HG03135 (cell line): ENCODE data around the gene UGT1A9.
"Not testable (repeated sequence)": the region's sequence is repeated elsewhere in the genome, so short reads cannot be mapped to it uniquely, and the experiment has no call there.

Experiments
- ATAC-seq: cut with Tn5 transposase; IDR thresholded peaks from one replicate; pipeline ENCODE4 v1.9.1; 2021; ENCODE audit warnings: mild to moderate bottlenecking, moderate library complexity; ENCODE audit not compliant: unreplicated experiment

The UGT1A9 gene

DNA sequence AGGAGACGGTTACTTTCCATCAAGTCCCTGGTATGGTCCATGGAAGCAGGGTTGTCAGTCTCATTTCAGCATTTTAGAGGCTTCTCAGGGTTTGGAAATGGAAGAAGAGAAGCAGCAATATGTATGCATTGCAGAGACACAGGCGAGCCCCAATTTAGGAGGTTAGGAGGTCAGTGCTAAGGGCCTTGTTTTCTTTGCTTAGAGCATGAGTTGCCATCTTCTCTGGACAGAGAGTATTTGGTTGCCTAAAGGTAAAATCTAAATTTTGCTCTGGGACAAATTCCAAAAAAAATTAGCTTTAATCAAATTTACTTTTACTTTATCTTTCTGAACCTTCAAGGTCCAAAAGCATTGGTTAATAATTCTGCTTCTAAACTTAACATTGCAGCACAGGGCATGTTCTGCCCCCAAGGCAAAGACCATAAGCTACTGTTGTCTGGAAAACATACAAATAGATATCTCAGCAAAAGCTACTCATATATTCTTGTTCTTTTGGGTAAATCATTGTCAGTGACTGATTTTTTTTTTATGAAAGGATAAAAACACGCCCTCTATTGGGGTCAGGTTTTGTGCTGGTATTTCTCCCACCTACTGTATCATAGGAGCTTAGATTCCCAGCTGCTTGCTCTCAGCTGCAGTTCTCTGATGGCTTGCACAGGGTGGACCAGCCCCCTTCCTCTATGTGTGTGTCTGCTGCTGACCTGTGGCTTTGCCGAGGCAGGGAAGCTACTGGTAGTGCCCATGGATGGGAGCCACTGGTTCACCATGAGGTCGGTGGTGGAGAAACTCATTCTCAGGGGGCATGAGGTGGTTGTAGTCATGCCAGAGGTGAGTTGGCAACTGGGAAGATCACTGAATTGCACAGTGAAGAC, at the start of gene UGT1A9:
UGT1A9 (plus strand) TSS at position 609 of the 872 bp plus-strand sequence; CDS start at position 646, 37 bp downstream.
- no peak for ATAC-seq

DNA sequence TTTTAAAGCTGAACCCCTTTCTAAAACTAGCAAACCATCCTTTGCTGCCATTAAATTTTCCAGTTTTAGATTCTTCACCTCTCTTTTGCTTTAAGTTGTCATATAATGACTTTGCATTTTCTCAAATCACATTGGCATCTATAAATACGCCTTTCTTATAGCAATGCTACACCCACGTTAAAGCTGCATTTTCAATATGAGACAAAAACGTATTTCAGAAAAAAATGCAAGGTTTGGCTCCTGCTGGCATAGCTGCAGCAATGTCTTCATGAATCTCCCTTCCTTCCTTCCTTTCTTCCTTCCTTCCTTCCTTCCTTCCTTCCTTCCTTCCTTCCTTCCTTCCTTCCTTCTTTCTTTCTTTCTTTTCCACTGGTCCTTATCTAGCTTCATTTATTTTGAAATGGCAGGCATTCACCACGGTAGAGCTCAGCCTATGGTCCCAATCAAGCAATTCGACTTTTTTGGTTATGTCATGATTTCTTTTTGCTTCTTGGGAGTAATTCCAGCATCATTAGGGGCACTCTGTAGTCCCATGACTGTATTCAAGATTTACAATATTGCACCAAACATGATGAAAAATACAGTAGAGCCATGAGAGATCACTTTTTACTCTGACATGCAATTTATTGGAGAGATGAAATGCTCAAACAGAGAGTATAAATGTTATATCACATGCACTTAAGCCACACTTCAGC, 44.2 kb upstream of the UGT1A9 start:
- no peak for ATAC-seq

DNA sequence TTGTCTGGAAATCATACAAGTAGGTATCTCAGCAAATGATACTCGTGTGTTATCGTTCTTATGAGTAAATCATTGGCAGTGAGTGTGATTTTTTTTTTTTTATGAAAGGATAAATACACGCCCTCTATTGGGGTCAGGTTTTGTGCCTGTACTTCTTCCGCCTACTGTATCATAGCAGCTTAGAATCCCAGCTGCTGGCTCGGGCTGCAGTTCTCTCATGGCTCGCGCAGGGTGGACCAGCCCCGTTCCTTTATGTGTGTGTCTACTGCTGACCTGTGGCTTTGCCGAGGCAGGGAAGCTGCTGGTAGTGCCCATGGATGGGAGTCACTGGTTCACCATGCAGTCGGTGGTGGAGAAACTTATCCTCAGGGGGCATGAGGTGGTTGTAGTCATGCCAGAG, 35.4 kb upstream of the UGT1A9 start, which contains the start of gene UGT1A10:
UGT1A10 (plus strand) TSS at position 143 of the 400 bp plus-strand sequence; CDS start at position 218, 75 bp downstream.
- ATAC-seq, result not testable (repeated sequence)

DNA sequence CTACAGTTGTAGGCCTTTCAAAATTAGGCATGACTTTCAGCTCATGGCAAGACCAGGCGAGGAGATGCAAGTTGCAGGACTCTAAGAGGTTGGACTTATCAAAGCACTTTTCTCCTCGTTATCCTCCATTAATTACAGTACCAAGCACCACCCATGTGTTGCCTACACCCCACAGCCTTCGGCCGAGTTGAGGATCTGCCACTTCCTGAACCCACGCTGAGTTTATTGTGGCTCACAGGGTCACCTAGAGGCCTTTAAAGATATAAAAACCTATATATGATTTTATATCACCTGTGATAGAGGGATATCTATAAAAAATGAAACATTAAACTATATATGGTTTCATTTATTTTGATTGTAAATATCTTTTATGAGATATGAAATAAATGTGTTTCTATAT, 32.9 kb upstream of the UGT1A9 start:
- ATAC-seq, result no peak

DNA sequence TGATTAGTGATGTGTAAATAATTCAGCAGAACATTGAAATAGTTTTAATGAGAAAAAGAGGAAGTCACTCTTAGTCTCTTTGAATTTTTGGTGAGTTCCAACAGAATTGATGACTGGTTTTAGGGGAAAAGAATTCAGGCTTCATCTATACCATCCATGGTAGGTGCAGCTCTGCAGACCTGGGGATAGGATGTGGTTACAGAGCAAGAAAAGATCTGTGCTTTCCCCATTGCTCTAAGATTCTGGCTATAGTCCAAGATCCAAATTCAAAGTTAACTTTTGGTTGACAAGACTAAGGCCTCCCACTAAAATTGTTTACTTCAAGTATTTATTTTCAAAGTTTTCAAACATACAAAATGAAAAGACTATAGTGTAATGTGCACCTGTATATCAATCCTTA, 31.8 kb upstream of the UGT1A9 start:
- ATAC-seq, result no peak

DNA sequence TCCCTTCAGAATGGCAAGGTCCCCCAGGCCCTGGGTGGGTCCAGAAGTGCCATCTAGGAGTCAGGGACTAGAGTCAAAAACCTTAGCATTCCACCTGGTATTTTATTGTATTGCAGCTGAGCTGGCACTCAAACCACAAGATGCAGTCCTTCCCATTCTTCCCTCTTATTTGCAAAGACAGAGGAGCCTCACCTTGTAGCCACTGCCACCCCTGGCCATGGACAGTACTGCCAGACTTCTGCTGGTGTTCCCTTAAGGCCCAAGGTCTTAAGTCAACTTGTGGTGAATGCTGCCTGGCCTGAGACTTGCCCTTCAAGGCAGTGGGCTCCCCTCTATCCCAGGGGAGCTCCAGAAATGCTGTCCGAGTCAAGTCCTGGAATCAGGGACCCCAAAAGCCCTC, 28.6 kb upstream of the UGT1A9 start:
- no peak for ATAC-seq

DNA sequence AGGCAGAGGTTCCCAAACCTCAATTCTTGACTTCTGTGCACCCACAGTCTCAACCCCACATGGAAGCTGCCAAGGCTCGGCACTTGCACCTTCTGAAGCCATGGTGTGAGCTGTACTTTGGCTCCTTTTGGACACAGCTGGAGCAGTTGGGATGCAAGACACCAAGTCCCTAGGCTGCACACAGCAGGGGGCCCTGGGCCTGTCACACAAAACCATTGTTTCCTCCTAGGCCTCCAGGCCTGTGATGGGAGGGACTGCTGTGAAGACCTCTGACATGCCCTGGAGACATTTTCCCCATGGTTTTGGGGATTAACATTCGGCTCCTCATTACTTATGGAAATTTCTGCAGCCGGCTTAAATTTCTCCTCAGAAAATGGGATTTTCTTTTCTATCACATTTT, 25.7 kb upstream of the UGT1A9 start:
- ATAC-seq, result not testable (repeated sequence)

DNA sequence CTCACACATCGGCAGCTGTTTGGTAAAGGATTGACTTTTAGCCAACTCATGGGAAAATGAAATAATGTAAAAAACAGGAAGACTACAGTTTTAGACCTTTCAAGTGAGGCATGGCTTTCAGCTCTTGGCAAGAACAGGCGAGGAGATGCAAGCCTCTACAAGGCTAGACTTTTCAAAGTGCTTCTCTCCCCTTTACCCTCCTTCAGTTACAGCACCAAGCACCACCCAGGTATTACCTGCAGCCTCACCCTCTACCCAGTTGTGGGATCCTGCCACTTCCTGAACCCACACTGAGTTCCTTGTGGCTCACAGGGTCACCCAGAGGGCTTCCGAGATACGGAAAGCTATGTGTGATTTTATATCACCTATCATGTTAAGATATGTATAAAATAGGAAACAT, 20.7 kb upstream of the UGT1A9 start:
- no peak for ATAC-seq

DNA sequence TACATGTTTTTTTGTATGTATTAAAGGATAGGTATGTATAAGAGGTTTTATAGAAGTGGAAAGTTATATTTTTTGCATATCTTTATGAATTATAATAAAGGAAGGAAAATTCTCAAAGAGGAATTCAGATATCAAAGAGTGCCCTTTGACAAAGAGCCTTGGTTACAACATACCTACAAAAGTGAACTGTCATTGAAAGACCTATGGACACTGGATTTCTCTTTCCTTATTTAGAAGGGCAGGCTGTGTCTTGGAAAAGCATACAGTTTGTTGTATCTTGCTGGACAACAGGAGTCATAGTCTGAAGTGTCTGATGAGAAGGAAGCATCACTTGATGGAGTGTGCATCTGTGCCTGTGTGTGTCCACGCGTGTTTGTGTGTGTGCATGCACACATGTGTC, 20.3 kb upstream of the UGT1A9 start:
- ATAC-seq, result no peak

DNA sequence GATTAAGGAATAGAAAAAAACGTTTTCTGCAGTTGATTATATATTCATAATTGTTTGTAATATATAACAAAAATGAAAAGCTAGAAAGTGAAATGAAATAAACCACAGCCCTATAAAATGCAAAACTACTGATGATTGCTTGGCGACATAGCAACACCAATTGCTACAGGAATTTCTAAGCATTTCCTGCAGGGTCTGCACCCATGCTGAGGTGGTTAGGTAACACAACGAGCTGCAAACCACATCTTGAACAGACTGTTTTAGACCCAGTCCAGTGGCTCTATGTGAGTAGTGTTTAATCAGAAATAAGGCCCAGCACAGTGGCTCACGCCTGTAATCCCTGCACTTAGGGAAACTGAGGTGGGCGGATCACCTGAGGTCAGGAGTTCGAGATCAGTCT, 17.2 kb upstream of the UGT1A9 start:
- no peak for ATAC-seq

DNA sequence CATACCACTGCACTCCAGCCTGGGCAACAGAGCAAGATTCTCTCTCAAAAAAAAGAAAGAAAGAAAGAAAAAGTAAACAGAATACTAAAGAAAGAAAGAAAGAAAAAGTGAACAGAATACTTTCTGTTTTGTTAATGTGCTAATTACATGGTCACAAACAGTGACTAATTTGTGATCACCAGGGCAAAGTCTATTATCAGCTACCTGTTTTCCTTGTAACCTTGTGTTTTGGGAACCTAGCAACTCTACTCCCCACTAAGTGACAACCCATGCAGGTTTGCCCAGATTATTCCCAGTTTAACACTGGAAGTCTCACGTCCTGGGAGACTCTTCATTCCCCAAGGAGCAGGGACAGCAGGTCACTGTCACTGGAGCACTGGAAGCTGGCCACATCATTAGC, 16.7 kb upstream of the UGT1A9 start:
- ATAC-seq, result no peak

DNA sequence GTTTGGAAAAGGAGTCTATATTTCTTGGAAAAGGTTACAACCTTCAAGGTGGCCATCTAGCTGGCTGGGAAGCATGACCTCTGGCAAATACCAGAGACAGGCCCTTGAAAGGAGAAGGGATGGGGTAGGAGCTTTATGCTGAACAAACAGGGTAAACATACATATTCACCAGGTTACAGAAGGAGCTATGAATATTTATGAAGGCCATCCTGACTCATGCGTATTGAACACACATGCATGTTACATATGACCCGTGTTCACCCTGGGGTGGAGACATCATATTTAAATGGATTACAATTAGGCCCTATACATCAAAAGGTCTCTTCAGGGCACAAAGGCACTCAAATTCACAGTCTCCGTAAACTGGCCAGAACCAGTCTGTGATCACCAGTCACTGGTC, 15.8 kb upstream of the UGT1A9 start:
- not testable (repeated sequence) for ATAC-seq

DNA sequence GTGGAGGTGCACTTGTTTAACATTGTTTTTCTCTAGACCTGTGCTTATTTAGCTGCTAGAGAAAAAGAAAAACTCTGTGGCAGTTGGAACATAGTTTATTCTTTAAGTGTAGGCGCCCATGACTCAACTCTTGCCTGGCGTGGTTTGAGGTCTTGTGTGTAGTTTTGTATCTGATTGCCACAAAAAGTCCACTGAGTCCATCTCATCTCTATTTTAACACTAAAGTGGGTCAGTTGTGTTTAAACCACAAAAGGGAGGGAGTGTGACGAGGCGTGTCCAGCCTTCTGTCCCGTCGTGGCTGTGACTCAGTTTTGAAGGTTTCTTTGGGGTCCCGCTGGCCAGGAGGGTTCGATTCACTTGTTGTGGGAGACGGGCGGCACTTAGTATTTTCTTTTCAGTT, 15.3 kb upstream of the UGT1A9 start:
- no peak for ATAC-seq

DNA sequence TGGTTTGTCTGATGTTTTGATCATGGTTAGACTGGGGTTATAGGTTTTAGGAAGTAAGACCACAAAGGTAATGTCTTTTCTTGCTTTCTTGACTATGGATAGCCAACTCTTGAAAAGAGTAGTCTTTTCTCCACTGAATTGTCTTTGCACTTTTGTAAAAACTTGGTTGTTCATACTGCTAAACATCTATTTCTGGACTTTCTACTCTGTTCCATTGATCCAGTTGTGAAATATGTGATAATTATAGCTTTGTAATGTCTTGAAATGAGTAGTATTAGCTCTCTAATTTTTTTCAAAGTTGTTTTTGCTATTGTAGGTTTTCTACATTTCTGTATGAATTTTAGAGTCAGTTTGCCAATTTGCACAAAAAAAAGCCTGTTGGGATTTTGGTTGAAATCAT, 13.1 kb upstream of the UGT1A9 start:
- ATAC-seq, result no peak

DNA sequence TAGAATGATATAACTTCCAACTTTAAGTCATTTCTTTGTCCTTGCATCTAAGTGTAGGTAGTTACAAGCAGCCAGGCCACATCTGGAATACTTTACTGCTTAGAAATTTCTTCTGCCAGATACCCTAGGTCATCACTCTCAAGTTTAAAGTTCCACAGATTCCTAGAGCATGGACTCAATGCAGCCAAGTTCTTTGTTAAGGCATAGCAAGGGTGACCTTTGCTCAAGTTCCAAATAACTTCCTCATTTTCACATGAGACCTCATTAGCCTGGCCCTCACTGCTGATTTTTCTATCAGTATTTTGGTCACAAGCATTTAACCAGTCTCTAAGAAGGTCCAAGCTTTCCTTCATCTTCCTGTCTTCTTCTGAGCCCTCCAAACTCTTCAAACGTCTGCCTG, 7.8 kb upstream of the UGT1A9 start:
- no peak for ATAC-seq

DNA sequence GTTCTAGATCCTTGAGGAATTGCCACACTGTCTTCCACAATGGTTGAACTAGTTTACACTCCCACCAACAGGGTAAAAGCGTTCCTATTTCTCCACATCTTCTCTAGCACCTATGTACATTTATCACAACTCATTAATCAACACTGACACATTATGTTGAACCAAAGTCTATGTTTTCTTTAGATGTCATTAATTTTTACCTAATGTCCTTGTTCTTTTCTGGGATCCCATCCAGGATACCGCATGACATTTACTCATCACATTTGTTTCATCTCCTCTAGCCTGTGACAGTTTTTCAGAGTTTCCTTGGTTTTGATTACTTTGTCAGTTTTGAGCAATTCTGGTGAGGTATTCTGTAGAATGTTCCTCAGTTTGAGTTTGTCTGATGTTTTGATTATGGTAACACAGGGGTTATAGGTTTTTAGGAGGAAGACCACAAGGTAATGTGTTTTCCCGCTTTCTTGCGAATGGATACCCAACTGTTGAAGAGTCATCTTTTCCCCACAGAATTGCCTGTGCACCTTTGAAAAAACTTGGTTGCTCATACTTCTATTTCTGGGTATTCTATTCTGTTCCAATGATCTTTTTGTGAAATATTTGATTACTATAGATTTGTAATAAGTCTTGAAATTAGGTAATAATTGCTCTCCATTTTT, 3.0 kb upstream of the UGT1A9 start:
- ATAC-seq, result no peak

DNA sequence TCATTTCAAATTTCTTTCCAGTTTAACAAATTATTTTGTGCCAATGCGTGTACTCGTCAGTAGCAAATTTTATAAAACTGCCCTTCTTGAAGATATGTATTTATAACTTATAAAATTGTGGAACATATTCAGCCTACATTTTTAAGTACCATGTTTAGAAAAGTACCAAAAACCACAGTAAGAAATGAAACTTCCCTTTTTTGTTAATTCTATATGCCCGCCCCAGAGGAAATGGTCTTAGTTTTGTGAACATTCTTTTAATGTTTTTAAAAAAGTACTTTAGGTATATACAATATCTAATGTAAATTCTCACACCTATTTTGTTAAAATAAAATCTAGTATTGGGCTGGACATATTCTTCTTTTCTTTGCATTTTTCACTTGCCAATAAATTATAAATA, 1.2 kb downstream of the UGT1A9 start:
- no peak for ATAC-seq

DNA sequence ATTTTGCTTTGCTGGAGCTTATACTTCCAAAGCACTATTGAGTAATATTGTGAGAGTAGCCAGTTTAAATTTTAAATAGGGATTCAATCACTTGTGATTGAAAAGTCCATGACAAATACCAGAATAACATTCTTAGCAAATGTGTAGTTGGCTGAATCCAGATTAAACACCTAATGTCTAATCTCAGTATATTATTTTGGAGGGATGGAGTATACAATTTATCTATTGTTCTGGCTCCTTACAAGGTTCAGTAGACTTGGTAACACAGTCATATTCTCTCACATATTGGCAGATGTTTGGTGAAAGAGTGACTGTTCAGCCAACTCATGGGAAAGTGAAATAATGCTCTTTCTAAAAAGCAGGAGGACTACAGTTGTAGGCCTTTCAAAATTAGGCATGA, 2.2 kb downstream of the UGT1A9 start:
- no peak for ATAC-seq

DNA sequence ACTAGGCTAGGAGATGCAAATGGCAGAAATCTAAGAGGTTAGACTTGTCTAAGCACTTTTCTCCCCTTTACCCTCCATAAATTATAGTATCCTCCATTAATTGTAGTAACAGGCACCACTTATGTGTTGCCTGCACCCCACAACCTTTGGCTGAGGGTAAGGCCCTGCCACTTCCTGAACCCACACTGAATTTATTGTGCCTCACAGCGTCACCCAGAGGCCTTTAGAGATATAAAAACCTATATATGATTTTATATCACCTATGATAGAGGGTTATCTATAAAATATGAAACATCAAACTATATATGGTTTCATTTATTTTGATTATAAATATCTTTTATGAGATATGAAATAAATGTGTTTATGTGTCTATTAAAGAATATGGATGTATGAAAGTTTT, 2.6 kb downstream of the UGT1A9 start:
- ATAC-seq, result no peak

DNA sequence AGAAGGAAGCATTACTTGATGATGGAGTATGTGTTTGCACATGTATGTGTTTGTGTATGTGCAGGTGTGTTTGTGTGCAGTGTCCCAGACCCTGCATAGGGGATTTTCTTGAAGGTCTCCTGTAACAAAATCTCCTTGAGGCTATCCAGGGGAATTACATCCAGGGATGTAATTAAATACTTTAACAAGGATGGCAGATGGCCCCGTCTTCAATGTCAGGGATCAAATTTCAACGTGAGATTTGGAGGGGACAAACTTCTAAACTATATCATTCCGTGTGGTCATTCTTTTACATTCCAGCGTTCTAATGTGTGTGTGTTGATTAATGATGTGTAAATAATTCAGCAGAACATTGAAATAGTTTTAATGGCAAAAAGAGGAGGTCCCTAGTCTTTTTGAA, 3.3 kb downstream of the UGT1A9 start:
- no peak for ATAC-seq

DNA sequence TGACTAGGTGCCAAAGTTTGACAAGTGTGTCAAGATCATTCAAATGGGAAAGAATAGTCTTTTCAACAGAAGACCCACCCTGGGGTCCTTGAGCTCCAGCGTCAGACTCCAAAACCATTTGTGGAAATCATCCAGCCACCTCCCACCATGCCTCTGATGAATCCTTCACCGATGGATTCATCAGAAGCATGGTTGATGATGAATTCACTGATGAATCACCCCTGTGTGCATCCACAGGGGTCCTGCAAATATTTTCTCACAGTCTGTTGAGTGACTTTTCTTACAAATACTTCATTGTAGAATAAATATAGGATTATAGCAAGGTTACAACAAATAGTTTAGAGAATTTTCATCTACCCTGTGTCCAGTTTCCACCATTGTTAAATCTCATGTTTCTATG, 4.3 kb downstream of the UGT1A9 start:
- ATAC-seq, result no peak

DNA sequence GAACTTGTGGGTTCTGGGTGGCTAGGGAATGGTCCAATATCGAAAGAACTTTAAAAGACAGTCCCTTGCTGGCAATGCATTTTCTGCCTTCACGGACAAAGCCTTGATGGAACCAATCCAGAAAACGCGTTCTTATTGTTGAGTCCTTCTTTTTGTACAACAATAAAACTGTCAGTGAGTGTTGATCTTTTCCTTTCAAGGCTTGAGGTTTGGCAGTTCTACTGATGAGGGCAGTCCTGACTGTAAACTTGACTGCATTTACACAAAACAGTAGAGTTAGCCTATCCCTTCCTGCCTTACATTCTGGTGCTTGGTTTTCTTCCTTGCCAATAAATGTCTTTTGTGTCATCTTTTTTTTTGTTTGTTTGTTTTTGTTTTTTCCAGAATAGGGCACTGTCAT, 7.5 kb downstream of the UGT1A9 start:
- no peak for ATAC-seq
